ENCODE results near the gene GAS6. TPM values are rescaled to one million over a fixed set of nuclear protein-coding genes. Genes with fewer than 3 reads are reported as not detected.

GAS6 gene
- total RNA-seq, 4 donors from 2014 or later: 34.5 to 148 (median 79.7) TPM

DNA sequence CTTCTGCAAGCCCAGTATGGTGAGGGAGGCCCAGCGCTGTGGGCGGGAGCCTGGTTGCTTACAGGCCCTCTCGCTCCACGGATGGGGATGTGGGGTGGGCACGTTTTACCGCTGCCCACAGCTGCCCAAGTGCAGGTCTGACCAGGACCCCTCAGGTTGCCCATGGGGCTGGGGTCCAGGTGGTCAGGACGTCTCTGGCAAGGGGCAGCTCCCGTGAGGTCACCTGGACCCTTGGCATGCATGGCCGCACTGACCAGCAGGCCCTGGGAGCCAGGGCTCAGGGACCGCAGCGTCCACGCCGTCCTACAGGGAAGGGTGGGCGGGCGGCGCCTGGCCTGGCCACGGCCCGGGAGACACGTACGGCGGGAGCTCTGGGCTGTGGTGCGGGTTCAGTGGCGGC, 32.8 kb downstream of the GAS6 start:
- TF ChIP-seq, protein P1, sequence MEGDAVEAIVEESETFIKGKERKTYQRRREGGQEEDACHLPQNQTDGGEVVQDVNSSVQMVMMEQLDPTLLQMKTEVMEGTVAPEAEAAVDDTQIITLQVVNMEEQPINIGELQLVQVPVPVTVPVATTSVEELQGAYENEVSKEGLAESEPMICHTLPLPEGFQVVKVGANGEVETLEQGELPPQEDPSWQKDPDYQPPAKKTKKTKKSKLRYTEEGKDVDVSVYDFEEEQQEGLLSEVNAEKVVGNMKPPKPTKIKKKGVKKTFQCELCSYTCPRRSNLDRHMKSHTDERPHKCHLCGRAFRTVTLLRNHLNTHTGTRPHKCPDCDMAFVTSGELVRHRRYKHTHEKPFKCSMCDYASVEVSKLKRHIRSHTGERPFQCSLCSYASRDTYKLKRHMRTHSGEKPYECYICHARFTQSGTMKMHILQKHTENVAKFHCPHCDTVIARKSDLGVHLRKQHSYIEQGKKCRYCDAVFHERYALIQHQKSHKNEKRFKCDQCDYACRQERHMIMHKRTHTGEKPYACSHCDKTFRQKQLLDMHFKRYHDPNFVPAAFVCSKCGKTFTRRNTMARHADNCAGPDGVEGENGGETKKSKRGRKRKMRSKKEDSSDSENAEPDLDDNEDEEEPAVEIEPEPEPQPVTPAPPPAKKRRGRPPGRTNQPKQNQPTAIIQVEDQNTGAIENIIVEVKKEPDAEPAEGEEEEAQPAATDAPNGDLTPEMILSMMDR (IDR thresholded peaks at IDR 0.05; ENCODE audit: low read depth): no peak

DNA sequence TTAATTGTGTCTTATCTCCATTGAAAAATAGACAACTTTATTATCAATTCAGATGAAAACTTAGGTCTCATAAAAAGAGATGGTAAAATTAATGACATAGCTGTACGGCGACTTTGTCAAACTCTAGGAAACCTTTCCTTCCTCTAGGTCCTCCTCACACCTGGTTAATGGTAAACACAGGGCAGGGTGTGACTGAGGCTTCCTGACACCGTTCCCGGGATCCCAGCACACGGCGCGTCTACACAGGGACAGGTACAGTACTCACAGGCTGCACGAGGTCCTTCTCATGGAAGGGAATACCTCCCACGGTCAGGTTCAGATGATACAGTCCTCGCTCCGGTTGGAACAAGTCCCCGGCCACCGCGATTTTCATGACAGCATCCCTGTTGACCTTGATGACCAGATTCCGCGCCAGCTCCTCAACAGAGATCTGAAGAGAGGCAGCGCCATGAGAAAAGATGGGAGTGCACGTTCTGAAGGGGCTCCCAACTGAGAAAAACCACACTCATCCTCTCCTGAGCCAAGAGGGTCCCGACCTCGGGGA, 35.5 kb downstream of the GAS6 start:
- TF ChIP-seq, protein P1 (IDR thresholded peaks at IDR 0.05; ENCODE audit: low read depth): no peak

DNA sequence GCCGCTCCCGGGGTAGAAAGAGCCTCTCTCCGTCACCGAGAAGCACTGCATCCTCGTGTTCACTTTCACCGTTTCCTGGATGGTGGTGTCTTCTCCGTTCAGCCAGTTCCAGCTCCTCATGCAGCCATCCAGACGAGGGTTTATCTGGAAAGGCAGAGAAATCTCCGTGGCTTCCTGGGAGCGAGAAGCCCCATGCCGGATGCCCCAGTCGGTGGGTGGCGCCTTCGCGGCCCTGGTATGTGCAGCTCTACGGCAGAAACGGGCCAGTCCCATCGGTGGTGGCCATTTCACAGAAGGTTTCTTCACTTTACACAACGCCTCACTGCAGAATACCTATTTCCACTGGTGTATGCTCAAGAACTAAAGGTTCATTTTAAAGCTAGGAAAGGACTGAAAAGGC, 36.9 kb downstream of the GAS6 start:
- TF ChIP-seq, protein P1 (IDR thresholded peaks at IDR 0.05; ENCODE audit: low read depth): no peak

DNA sequence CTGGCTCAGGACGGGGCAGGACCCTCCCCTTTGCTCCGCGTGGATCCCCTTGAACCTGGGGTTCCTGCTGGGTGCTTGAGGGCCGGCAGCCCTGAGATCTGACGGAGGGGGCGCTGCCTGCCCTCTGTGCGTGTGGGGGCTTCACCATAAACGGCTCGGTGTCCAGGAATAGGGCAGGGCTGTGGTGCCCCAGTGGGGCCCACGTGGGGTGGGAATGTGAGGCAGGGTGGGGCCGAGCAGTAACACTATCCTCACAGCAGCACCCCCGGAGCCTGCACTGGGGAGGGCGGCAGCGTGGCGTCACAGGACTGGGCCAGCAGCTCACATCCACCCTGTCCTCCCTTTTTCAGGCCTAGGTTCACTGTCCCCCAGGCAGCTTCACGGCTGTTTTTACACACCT, 38.0 kb downstream of the GAS6 start:
- TF ChIP-seq, protein P1 (IDR thresholded peaks at IDR 0.05; ENCODE audit: low read depth): no peak

DNA sequence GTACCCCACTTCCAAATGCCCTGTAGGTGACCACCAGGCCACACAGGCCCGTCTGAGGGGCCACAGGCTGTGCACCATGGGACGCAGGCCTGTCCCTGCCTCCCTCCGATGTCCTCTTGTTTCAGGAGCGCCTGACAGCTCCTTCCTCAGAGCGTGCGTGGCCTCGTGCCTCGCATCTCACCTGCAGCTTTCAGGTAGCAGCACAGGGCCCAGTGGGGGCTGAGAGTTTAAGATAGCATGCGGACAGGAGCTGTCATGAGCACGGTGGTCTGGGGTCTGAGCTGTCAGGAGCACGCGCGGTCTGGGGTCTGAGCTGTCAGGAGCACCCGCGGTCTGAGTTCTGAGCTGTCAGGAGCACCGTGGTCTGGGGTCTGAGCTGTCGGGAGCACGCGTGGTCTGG, 40.1 kb downstream of the GAS6 start:
- TF ChIP-seq, protein P1 (IDR thresholded peaks at IDR 0.05; ENCODE audit: low read depth): no peak

DNA sequence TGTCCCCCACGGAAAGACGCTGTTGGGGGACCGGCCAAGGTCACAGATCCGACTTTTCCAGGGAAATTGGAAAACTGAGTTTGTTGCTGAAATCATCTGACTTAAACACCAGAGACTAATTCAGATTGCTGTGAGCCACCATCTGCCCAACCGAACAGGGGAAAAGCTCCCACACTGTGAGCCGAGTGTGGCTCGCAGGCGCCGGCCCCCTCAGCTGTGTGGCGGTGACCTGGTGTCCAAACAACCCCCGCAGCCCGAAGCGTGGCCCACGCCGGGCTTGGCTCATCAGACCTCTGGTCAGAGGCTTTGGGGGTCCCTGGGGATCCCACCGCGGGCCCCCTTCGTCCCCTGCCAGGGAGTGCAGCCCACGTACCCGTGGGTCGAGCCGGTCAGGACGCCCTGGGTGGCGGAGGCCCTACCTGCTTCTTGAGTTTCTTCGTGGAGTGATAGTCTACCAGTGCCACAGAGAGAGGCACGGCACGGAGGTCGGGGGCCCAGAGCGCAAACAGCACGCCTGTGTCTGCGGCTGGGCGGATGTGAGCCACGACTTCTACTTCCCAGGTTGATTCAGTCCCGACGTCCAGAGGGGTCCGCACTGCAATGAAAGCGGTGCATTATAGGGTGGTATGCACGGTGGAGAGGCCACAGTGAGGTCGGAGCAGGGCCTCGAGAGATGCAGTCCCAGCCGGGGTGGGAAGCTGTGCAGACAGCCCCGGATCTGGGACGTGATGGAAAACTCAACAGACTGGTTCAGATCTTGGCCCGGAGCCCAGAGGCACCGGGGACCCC, 40.7 kb downstream of the GAS6 start:
- TF ChIP-seq, protein P1 (IDR thresholded peaks at IDR 0.05; ENCODE audit: low read depth): no peak

DNA sequence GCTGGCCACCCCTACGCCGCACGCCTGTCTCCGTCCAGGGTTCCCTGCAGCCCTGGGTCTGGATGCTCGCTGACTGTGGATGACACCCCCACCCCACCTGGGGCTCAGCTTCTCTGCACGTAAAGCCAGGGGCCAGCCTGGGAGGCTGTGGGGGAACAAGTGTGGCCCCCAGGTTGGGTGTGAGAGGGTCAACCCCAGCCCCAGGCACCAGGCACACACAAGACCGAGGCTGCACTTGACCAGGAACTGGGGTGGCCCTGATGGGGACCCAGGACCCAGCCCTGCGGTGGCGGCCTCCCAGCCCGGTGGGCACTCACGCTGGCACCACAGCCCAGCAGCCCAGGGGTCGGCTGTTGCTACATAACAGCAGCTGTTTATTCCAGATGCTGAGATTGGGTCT, 41.6 kb downstream of the GAS6 start:
- TF ChIP-seq, protein P1 (IDR thresholded peaks at IDR 0.05; ENCODE audit: low read depth): no peak
